HCT116 (cell line): ENCODE measurements around the gene BRD7. TPM values are rescaled to one million over a fixed set of nuclear protein-coding genes. Genes with fewer than 3 reads are reported as not detected.
A peak's percentile ranks its signal among the peaks of the same experiment; 100 is the strongest.

ENCODE experiments used
- ATAC-seq: fragments of 200-7000 bp; cut with Tn5 transposase; 2 replicates; pipeline ENCODE4 v1.9.1; 2020; ENCODE audit warnings: mild to moderate bottlenecking, moderate library complexity
- BruUV-seq: library from RNA; stranded (reverse); fragments of 400-500 nt; replicated peaks from 2 replicates; lab custom pipeline; 2021; lab: Mats Ljungman, UMichigan
- CTCF ChIA-PET: fragments of 300-600 bp; sonication (Branson Sonifier 250); formaldehyde crosslinking; loops from one replicate; lab custom pipeline; 2021; ENCODE audit warnings: antibody characterized with exemption; lab: Charles Lee
- POLR2A ChIA-PET: fragments of 300-600, 350-600 bp; sonication (Branson Sonifier 250); formaldehyde crosslinking; loops from one replicate; lab custom pipeline; 2021; ENCODE audit warnings: antibody characterized with exemption; lab: Charles Lee
- RAD21 ChIA-PET, 2 experiments: fragments of 300-600 bp; sonication (Branson Sonifier 250); formaldehyde crosslinking; loops; one replicate each; lab custom pipeline; 2023; ENCODE audit warnings: low total read pairs in 2 of 2; ENCODE audit not compliant: uncharacterized antibody in 2 of 2, unreplicated experiment in 2 of 2, low non-redundant PET in 1 of 2; lab: Charles Lee
- DNase-seq: peaks from one replicate; pipeline ENCODE4 v3.0.0-alpha.2; 2010; ENCODE audit warnings: low read depth, low spot score
- H2AFZ ChIP-seq: fragments of 200-600 bp; shearing (Covaris generic), sonication (generic); 2 replicates; pipeline ENCODE4 v1.6.1; 2017; ENCODE audit warnings: low read depth, mixed run types, mixed read lengths, antibody characterized with exemption, low read length; ENCODE audit not compliant: poor library complexity, severe bottlenecking
- H3K27ac ChIP-seq: 2 replicates; pipeline ENCODE4 v1.5.1; 2012; ENCODE audit warnings: low read depth, low read length
- H3K27me3 ChIP-seq: fragments of 200-600 bp; sonication (generic); 2 replicates; pipeline ENCODE4 v1.6.1; 2016; ENCODE audit warnings: mixed run types, low read length, mixed read lengths; ENCODE audit not compliant: insufficient read depth
- H3K36me3 ChIP-seq, 2 experiments: fragments of 200-500 bp in 1 of 2; fragments of 200-600 bp in 1 of 2; sonication (Bioruptor generic) in 1 of 2; sonication (generic) in 1 of 2; 2 replicates each; pipeline versions ENCODE4 v1.5.1 to v1.6.1; 2014 to 2016; ENCODE audit warnings: low read length in 2 of 2, inconsistent platforms in 1 of 2, mixed read lengths in 1 of 2, mixed run types in 1 of 2; ENCODE audit not compliant: insufficient read depth in 2 of 2, control insufficient read depth in 1 of 2
- H3K4me1 ChIP-seq, 2 experiments: fragments of 200-600 bp in 1 of 2; sonication (generic) in 1 of 2; 2 replicates each; pipeline versions ENCODE4 v1.5.1 to v1.6.1; 2012 to 2017; ENCODE audit warnings: low read length in 2 of 2, inconsistent platforms in 1 of 2, mild to moderate bottlenecking in 1 of 2, mixed read lengths in 1 of 2, mixed run types in 1 of 2, moderate library complexity in 1 of 2; ENCODE audit not compliant: insufficient read depth in 2 of 2, control insufficient read depth in 1 of 2
- H3K4me2 ChIP-seq: fragments of 200-600 bp; sonication (generic); 2 replicates; pipeline ENCODE4 v1.6.1; 2017; ENCODE audit warnings: mixed run types, low read length, mixed read lengths
- H3K4me3 ChIP-seq, 2 experiments: fragments of 200-600 bp in 1 of 2; sonication (generic) in 1 of 2; replicated peaks in 1 of 2; 2 replicates each; pipeline ENCODE4 v1.5.1; 2011 to 2016; ENCODE audit warnings: low read length in 2 of 2, control low read depth in 1 of 2, low read depth in 1 of 2, mild to moderate bottlenecking in 1 of 2, mixed read lengths in 1 of 2, mixed run types in 1 of 2
- H3K79me2 ChIP-seq: fragments of 200-600 bp; sonication (generic); 2 replicates; pipeline ENCODE4 v1.6.1; 2017; ENCODE audit warnings: mild to moderate bottlenecking, mixed run types, low read length, moderate library complexity, mixed read lengths; ENCODE audit not compliant: insufficient read depth
- H3K9ac ChIP-seq: fragments of 200-600 bp; sonication (generic); 2 replicates; pipeline ENCODE4 v1.6.1; 2016; ENCODE audit warnings: low read length, mixed read lengths
- H3K9me2 ChIP-seq: fragments of 200-600 bp; sonication (generic), shearing (Covaris generic); 2 replicates; pipeline ENCODE4 v1.6.1; 2017; ENCODE audit warnings: mixed run types, mild to moderate bottlenecking, moderate library complexity; ENCODE audit not compliant: insufficient read depth
- H3K9me3 ChIP-seq, 2 experiments: fragments of 200-500 bp in 1 of 2; fragments of 200-600 bp in 1 of 2; sonication (Bioruptor generic) in 1 of 2; sonication (generic) in 1 of 2; 2 replicates each; pipeline ENCODE4 v1.6.1; 2014 to 2017; ENCODE audit warnings: low read length in 2 of 2, mixed read lengths in 2 of 2, inconsistent platforms in 1 of 2, low read depth in 1 of 2, mild to moderate bottlenecking in 1 of 2, mixed run types in 1 of 2, moderate library complexity in 1 of 2; ENCODE audit not compliant: control insufficient read depth in 1 of 2, insufficient read depth in 1 of 2
- H4K20me1 ChIP-seq: fragments of 200-600 bp; sonication (generic), shearing (Covaris generic); 2 replicates; pipeline ENCODE4 v1.6.1; 2017; ENCODE audit warnings: mixed run types, mild to moderate bottlenecking, moderate library complexity; ENCODE audit not compliant: insufficient read depth
- CBX3 ChIP-seq: IDR thresholded peaks from 2 replicates; pipeline ENCODE4 v1.6.1; 2012; ENCODE audit warnings: low read depth
- EGR1 ChIP-seq: IDR thresholded peaks from 2 replicates; pipeline ENCODE4 v1.6.1; 2012; ENCODE audit warnings: low read depth
- ELF1 ChIP-seq: IDR thresholded peaks from 2 replicates; pipeline ENCODE4 v1.6.1; 2012; ENCODE audit warnings: low read depth, borderline replicate concordance
- EZH2phosphoT487 ChIP-seq: fragments of 200-600 bp; IDR thresholded peaks from 2 replicates; pipeline ENCODE4 v1.6.1; 2018; ENCODE audit warnings: antibody characterized with exemption, borderline replicate concordance
- POLR2A ChIP-seq: IDR thresholded peaks from 2 replicates; pipeline ENCODE4 v1.7.0; 2011; ENCODE audit warnings: borderline replicate concordance; ENCODE audit not compliant: insufficient read depth, insufficient read length; ENCODE audit errors: extremely low read depth
- RAD21 ChIP-seq: IDR thresholded peaks from 2 replicates; pipeline ENCODE4 v1.6.1; 2012; ENCODE audit warnings: low read depth, mild to moderate bottlenecking
- SIN3A ChIP-seq: IDR thresholded peaks from 2 replicates; pipeline ENCODE4 v1.6.1; 2012; ENCODE audit warnings: low read depth
- SRF ChIP-seq: IDR thresholded peaks from 2 replicates; pipeline ENCODE4 v1.6.1; 2012; ENCODE audit warnings: low read depth
- TCF7L2 ChIP-seq: IDR thresholded peaks from 2 replicates; pipeline ENCODE4 v1.7.0; 2011; ENCODE audit warnings: borderline replicate concordance, inconsistent platforms; ENCODE audit not compliant: insufficient read depth, insufficient read length; ENCODE audit errors: extremely low read depth
- intact Hi-C: fragments of 100-400 bp; cut with micrococcal nuclease; formaldehyde crosslinking; loops from 2 replicates; pipeline ENCODE4 v1.10.0; 2022
- total RNA-seq: library from RNA; stranded (reverse); gene quantifications from one replicate; pipeline ENCODE4 v1.2.1, GENCODE V29; 2021; ENCODE audit not compliant: unreplicated experiment
- TF ChIP-seq, protein P1 (sequence below), 3 experiments: fragments of 200-600 bp in 1 of 3; sonication (generic) in 1 of 3; IDR thresholded peaks in 2 of 3; conservative IDR thresholded peaks in 1 of 3; 2 replicates each; pipeline ENCODE4 v1.5.1; 2012 to 2017; ENCODE audit warnings: low read depth in 2 of 3, low read length in 2 of 3, antibody characterized with exemption in 1 of 3, borderline replicate concordance in 1 of 3, control low read depth in 1 of 3, mild to moderate bottlenecking in 1 of 3, mixed read lengths in 1 of 3, mixed run types in 1 of 3, moderate library complexity in 1 of 3; ENCODE audit not compliant: insufficient read depth in 1 of 3
- TF ChIP-seq, protein P2 (sequence below): IDR thresholded peaks from 2 replicates; pipeline ENCODE4 v1.6.1; 2012

The BRD7 gene
- total RNA-seq, 1 experiment from 2014 or later = 85.4 TPM

DNA sequence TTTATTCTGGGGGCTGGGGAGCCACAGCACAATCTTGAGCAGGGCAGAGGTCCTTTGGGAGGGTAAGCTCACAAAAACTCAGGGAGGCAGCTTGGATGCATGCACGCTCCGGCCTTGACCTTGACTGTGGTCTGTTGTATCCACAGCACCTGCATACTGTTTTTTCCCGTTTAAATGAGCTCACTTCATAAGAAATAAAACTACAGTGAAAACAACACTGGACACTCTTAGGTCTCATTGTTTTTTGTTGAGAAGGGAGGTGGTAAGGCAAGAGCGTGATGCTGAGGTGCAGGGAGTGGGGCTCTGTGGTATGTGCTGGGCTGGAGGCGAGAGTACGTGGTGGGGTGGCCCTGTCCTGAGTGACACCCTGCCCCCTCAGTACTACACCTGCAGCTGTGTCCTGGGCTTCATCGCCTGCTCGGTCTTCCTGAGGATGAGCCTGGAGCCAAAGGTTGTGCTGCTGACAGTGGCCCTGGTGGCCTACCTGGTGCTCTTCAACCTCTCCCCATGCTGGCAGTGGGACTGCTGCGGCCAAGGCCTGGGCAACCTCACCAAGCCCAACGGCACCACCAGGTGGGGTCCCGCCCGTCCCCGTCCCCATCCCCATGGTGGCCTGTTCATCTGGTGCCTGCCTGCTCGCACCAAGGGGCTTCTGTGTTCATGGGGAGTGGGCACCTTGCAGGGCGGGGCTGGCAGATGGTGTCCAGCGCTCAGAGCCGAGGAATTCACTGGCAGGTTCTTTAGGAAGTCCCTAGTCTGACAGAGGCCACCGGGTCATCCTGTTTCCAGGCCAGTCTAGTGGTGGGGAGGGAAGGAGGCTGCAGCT is 58.3 kb downstream of the BRD7 start:
- Histone ChIP-seq H3K36me3 (peaks cover 9 to 15% of the 10 kb centered on the region in 2 experiments; a peak in 2 of 4 replicates), H3K4me2 (no peak overlapping the region), H3K4me3 (no peak overlapping the region), H3K27ac (no peak overlapping the region), H3K9me3 (no peaks in the 10 kb centered on the region), H4K20me1 (no peaks in the 10 kb centered on the region), H3K9me2 (no peaks in the 10 kb centered on the region), H3K9ac (no peak overlapping the region), H2AFZ (no peak overlapping the region), H3K27me3 (no peaks in the 10 kb centered on the region), H3K79me2 (no peaks in the 10 kb centered on the region), H3K4me1 (peaks cover 0 to 13% of the 10 kb centered on the region in 2 experiments; a peak in 2 of 4 replicates)
- RAD21 ChIA-PET = no interaction called here
- intact Hi-C loops = no loop called here
- ATAC-seq (peak; percentile 20; the same call in 1 of the 2 replicates), DNase-seq (no peak)
- BruUV-seq = no TSS peak
- TF ChIP-seq ELF1 (no peak), POLR2A (no peak), SIN3A (no peak), SRF (no peak), RAD21 (no peak), CBX3 (no peak), EGR1 (no peak), TCF7L2 (no peak), EZH2phosphoT487 (no peak)
- TF ChIP-seq, protein P1, sequence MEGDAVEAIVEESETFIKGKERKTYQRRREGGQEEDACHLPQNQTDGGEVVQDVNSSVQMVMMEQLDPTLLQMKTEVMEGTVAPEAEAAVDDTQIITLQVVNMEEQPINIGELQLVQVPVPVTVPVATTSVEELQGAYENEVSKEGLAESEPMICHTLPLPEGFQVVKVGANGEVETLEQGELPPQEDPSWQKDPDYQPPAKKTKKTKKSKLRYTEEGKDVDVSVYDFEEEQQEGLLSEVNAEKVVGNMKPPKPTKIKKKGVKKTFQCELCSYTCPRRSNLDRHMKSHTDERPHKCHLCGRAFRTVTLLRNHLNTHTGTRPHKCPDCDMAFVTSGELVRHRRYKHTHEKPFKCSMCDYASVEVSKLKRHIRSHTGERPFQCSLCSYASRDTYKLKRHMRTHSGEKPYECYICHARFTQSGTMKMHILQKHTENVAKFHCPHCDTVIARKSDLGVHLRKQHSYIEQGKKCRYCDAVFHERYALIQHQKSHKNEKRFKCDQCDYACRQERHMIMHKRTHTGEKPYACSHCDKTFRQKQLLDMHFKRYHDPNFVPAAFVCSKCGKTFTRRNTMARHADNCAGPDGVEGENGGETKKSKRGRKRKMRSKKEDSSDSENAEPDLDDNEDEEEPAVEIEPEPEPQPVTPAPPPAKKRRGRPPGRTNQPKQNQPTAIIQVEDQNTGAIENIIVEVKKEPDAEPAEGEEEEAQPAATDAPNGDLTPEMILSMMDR (IDR thresholded peaks at IDR 0.05 in 2 of 3, conservative IDR thresholded peaks at IDR 0.05 in 1 of 3; ENCODE audit: borderline replicate concordance in 1 of 3, insufficient read depth in 1 of 3, low read depth in 2 of 3, low read length in 2 of 3) = no peak
- TF ChIP-seq, protein P2, sequence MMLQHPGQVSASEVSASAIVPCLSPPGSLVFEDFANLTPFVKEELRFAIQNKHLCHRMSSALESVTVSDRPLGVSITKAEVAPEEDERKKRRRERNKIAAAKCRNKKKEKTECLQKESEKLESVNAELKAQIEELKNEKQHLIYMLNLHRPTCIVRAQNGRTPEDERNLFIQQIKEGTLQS = no peak
- CTCF ChIA-PET = interaction anchor here (1.0 kb wide), 1 partner anchor 355 kb away, joined by 3 read pairs; no protein-coding TSS in a partner anchor
- POLR2A ChIA-PET = no interaction called here
